Measurements from ENCODE around the gene METAP2. TPM values are rescaled to one million over a fixed set of nuclear protein-coding genes. Genes with fewer than 3 reads are reported as not detected.
"Not testable (repeated sequence)": the region's sequence is repeated elsewhere in the genome, so short reads cannot be mapped to it uniquely, and the experiment has no call there.

The METAP2 gene
- total and polyA plus RNA-seq, 2 experiments from 2014 or later = 111 to 159 TPM

DNA sequence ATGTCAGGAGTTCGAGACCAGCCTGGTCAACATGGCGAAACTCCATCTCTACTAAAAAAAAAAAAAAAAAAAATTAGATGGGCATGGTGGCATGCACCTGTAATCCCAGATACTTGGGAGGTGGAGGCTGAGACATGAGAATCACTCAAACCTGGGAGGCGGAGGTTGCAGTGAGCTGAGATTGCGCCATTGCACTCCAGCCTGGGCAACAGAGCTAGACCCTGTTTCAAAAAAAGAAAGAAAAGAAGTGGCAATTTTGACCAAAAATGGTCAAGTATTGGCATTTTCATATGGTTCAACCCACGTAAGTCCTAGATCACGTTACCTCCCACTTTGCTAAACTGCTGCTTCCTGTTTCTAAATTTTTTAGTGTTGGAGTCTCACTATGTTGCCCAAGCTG lies 8.6 kb downstream of the METAP2 start:
- H3K9me2 ChIP-seq (ENCODE audit: insufficient read depth); H3K4me3 Mint-ChIP-seq; H3K27ac ChIP-seq (ENCODE audit: low read depth); H3K27me3 Mint-ChIP-seq (ENCODE audit: insufficient read depth, low read depth, poor library complexity); H3F3A ChIP-seq (replicated peaks; ENCODE audit: low read depth); H3K4me2 ChIP-seq; H3K27ac Mint-ChIP-seq; H3K4me1 Mint-ChIP-seq; H3K4me1 ChIP-seq (ENCODE audit: insufficient read depth); H3K27me3 ChIP-seq (ENCODE audit: insufficient read depth); H3K4me3 ChIP-seq; DNase-seq (ENCODE audit: low spot score); H2AFZ ChIP-seq; H3K9me3 Mint-ChIP-seq; ATAC-seq: not testable (repeated sequence)
- peaks cover 34% of the 10 kb centered on the region for H4K20me1 ChIP-seq (replicated peaks; ENCODE audit: insufficient read depth)
- H3K36me3 Mint-ChIP-seq (ENCODE audit: low read depth) = peaks cover 71% of the 10 kb centered on the region
- peaks cover 34% of the 10 kb centered on the region for H3K36me3 ChIP-seq (ENCODE audit: insufficient read depth)
- peaks cover 82% of the 10 kb centered on the region for H3K79me2 ChIP-seq (replicated peaks; ENCODE audit: insufficient read depth)

DNA sequence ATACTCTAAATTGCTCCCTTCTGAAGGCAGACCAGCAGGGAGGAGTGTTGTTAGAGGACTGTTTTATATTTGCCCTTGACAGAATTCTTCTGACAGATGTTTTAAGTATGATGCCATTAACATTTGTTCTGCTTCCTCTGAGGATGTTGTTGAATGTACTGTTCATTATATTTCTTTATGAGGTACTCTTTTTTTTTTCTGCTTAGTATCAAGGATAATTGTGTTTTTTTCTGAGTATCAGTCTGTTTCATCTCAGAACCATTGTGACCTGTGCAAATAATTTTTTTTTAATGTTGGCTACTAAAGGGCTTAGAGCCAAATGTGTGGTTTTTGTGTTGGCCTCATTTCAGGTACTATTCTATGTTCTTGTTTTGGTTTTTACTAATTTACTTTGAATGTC lies 10.6 kb downstream of the METAP2 start:
- Histone ChIP-seq H3K9me2 (ENCODE audit: insufficient read depth) (no peaks in the 10 kb centered on the region), H3K4me3 (no peak overlapping the region), H3K4me1 (ENCODE audit: insufficient read depth) (no peaks in the 10 kb centered on the region), H3K4me2 (no peak overlapping the region), H3K27ac (ENCODE audit: low read depth) (no peak overlapping the region), H3F3A (replicated peaks; ENCODE audit: low read depth) (no peaks in the 10 kb centered on the region), H3K36me3 (ENCODE audit: insufficient read depth) (peaks cover 22% of the 10 kb centered on the region; the same call in 1 of the 2 replicates), H2AFZ (no peak overlapping the region), H4K20me1 (replicated peaks; ENCODE audit: insufficient read depth) (peaks cover 31% of the 10 kb centered on the region), H3K27me3 (ENCODE audit: insufficient read depth) (no peaks in the 10 kb centered on the region), H3K79me2 (replicated peaks; ENCODE audit: insufficient read depth) (peaks cover 76% of the 10 kb centered on the region)
- Mint-ChIP-seq H3K9me3 (no peaks in the 10 kb centered on the region), H3K4me1 (no peaks in the 10 kb centered on the region), H3K36me3 (ENCODE audit: low read depth) (peaks cover 64% of the 10 kb centered on the region; the same call in 2 of the 3 replicates), H3K27ac (no peak overlapping the region), H3K4me3 (no peak overlapping the region), H3K27me3 (ENCODE audit: insufficient read depth, low read depth, poor library complexity) (no peaks in the 10 kb centered on the region)
- no peak for TF ChIP-seq NANOG (IDR thresholded peaks at IDR 0.05; ENCODE audit: borderline replicate concordance)
- no peak for TF ChIP-seq EZH2phosphoT487 (IDR thresholded peaks at IDR 0.05; ENCODE audit: unreplicated experiment)
- TF ChIP-seq ZNF331 (CRISPR knock-in tag; IDR thresholded peaks at IDR 0.05; ENCODE audit: low read depth) = no peak
- TF ChIP-seq, protein P1, sequence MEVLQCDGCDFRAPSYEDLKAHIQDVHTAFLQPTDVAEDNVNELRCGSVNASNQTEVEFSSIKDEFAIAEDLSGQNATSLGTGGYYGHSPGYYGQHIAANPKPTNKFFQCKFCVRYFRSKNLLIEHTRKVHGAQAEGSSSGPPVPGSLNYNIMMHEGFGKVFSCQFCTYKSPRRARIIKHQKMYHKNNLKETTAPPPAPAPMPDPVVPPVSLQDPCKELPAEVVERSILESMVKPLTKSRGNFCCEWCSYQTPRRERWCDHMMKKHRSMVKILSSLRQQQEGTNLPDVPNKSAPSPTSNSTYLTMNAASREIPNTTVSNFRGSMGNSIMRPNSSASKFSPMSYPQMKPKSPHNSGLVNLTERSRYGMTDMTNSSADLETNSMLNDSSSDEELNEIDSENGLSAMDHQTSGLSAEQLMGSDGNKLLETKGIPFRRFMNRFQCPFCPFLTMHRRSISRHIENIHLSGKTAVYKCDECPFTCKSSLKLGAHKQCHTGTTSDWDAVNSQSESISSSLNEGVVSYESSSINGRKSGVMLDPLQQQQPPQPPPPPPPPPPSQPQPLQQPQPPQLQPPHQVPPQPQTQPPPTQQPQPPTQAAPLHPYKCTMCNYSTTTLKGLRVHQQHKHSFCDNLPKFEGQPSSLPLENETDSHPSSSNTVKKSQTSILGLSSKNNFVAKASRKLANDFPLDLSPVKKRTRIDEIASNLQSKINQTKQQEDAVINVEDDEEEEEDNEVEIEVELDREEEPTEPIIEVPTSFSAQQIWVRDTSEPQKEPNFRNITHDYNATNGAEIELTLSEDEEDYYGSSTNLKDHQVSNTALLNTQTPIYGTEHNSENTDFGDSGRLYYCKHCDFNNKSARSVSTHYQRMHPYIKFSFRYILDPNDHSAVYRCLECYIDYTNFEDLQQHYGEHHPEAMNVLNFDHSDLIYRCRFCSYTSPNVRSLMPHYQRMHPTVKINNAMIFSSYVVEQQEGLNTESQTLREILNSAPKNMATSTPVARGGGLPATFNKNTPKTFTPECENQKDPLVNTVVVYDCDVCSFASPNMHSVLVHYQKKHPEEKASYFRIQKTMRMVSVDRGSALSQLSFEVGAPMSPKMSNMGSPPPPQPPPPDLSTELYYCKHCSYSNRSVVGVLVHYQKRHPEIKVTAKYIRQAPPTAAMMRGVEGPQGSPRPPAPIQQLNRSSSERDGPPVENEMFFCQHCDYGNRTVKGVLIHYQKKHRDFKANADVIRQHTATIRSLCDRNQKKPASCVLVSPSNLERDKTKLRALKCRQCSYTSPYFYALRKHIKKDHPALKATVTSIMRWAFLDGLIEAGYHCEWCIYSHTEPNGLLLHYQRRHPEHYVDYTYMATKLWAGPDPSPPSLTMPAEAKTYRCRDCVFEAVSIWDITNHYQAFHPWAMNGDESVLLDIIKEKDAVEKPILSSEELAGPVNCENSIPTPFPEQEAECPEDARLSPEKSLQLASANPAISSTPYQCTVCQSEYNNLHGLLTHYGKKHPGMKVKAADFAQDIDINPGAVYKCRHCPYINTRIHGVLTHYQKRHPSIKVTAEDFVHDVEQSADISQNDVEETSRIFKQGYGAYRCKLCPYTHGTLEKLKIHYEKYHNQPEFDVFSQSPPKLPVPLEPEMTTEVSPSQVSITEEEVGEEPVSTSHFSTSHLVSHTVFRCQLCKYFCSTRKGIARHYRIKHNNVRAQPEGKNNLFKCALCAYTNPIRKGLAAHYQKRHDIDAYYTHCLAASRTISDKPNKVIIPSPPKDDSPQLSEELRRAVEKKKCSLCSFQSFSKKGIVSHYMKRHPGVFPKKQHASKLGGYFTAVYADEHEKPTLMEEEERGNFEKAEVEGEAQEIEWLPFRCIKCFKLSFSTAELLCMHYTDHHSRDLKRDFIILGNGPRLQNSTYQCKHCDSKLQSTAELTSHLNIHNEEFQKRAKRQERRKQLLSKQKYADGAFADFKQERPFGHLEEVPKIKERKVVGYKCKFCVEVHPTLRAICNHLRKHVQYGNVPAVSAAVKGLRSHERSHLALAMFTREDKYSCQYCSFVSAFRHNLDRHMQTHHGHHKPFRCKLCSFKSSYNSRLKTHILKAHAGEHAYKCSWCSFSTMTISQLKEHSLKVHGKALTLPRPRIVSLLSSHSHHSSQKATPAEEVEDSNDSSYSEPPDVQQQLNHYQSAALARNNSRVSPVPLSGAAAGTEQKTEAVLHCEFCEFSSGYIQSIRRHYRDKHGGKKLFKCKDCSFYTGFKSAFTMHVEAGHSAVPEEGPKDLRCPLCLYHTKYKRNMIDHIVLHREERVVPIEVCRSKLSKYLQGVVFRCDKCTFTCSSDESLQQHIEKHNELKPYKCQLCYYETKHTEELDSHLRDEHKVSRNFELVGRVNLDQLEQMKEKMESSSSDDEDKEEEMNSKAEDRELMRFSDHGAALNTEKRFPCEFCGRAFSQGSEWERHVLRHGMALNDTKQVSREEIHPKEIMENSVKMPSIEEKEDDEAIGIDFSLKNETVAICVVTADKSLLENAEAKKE (CRISPR knock-in tag; IDR thresholded peaks at IDR 0.05) = no peak
- TF ChIP-seq, protein P2, sequence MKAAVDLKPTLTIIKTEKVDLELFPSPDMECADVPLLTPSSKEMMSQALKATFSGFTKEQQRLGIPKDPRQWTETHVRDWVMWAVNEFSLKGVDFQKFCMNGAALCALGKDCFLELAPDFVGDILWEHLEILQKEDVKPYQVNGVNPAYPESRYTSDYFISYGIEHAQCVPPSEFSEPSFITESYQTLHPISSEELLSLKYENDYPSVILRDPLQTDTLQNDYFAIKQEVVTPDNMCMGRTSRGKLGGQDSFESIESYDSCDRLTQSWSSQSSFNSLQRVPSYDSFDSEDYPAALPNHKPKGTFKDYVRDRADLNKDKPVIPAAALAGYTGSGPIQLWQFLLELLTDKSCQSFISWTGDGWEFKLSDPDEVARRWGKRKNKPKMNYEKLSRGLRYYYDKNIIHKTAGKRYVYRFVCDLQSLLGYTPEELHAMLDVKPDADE (IDR thresholded peaks at IDR 0.05) = no peak
- no peak for TF ChIP-seq CREB1 (CRISPR knock-in tag; IDR thresholded peaks at IDR 0.05; ENCODE audit: low read depth)
- no peak for TF ChIP-seq JUNB (IDR thresholded peaks at IDR 0.05; ENCODE audit: unreplicated experiment)
- no peak for TF ChIP-seq ZNF114 (CRISPR knock-in tag; IDR thresholded peaks at IDR 0.05)
- TF ChIP-seq, protein P3, sequence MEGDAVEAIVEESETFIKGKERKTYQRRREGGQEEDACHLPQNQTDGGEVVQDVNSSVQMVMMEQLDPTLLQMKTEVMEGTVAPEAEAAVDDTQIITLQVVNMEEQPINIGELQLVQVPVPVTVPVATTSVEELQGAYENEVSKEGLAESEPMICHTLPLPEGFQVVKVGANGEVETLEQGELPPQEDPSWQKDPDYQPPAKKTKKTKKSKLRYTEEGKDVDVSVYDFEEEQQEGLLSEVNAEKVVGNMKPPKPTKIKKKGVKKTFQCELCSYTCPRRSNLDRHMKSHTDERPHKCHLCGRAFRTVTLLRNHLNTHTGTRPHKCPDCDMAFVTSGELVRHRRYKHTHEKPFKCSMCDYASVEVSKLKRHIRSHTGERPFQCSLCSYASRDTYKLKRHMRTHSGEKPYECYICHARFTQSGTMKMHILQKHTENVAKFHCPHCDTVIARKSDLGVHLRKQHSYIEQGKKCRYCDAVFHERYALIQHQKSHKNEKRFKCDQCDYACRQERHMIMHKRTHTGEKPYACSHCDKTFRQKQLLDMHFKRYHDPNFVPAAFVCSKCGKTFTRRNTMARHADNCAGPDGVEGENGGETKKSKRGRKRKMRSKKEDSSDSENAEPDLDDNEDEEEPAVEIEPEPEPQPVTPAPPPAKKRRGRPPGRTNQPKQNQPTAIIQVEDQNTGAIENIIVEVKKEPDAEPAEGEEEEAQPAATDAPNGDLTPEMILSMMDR (conservative IDR thresholded peaks at IDR 0.05; ENCODE audit: low read depth in 2 of 2) = no peak
- no peak for TF ChIP-seq EZH2 (IDR thresholded peaks at IDR 0.05; ENCODE audit: low read depth, unreplicated experiment)
- ATAC-seq (no peak), DNase-seq (ENCODE audit: low spot score) (no peak)

Measured in GM23338 (cell line).